Aorta (tissue), 5 donors: ENCODE measurements around the gene DNAAF3. TPM values are rescaled to one million over a fixed set of nuclear protein-coding genes. Genes with fewer than 3 reads are reported as not detected.

Experiments
- ATAC-seq: fragments of 200-7000 bp; cut with Tn5 transposase; one replicate; pipeline ENCODE4 v1.9.1; 2022; ENCODE audit warnings: moderate library complexity; ENCODE audit not compliant: low FRiP score
- DNase-seq, 2 donors: peaks; one replicate each; pipeline ENCODE4 v3.0.0-alpha.2; 2020
- H3K27ac ChIP-seq, 2 donors: one replicate each; pipeline ENCODE4 v1.5.1; 2013; ENCODE audit warnings: low read length in 2 of 2, mild to moderate bottlenecking in 2 of 2, moderate library complexity in 2 of 2, control low read depth in 1 of 2, inconsistent platforms in 1 of 2, low read depth in 1 of 2
- H3K27me3 ChIP-seq, 2 donors: one replicate each; pipeline ENCODE4 v1.6.1; 2013; ENCODE audit warnings: control low read depth in 1 of 2, low read length in 1 of 2, mild to moderate bottlenecking in 1 of 2, moderate library complexity in 1 of 2; ENCODE audit not compliant: insufficient read depth in 2 of 2, control insufficient read depth in 1 of 2
- H3K36me3 ChIP-seq, 2 donors: one replicate each; pipeline ENCODE4 v1.6.1; 2013; ENCODE audit warnings: control low read depth in 1 of 2, low read length in 1 of 2, mild to moderate bottlenecking in 1 of 2; ENCODE audit not compliant: insufficient read depth in 2 of 2, control insufficient read depth in 1 of 2
- H3K4me1 ChIP-seq, 2 donors: one replicate each; pipeline ENCODE4 v1.6.1; 2013; ENCODE audit warnings: low read length in 2 of 2, control low read depth in 1 of 2, mild to moderate bottlenecking in 1 of 2, moderate library complexity in 1 of 2; ENCODE audit not compliant: insufficient read depth in 2 of 2, control insufficient read depth in 1 of 2
- H3K4me3 ChIP-seq, 2 donors: one replicate each; pipeline ENCODE4 v1.5.1; 2013; ENCODE audit warnings: low read length in 2 of 2, control low read depth in 1 of 2, mild to moderate bottlenecking in 1 of 2
- H3K9me3 ChIP-seq: one replicate; pipeline ENCODE4 v1.6.1; 2013; ENCODE audit warnings: mild to moderate bottlenecking, low read length; ENCODE audit not compliant: control insufficient read depth
- WGBS, 2 donors: extraction: QIAGEN DNeasy Blood & Tissue Kit; methylation state at CpG; one replicate each; pipeline ENCODE4 v1.1.7; 2013; 5-methylcytosine and 5-hydroxymethylcytosine counted together
- intact Hi-C, 2 donors: fragments of 100-400 bp; cut with DNase I; formaldehyde crosslinking; loops; one replicate each; pipeline versions ENCODE4 v1.14.2 to v1.15.0; 2022
- microRNA-seq, 2 donors: library from miRNA; unstranded; fragments of <30 nt; microRNA quantifications; one replicate each; pipeline ENCODE4 v1.2.0, GENCODE V29; 2020
- polyA plus RNA-seq, 2 donors: library from polyadenylated mRNA; stranded (reverse); fragments of 200-250 nt; gene quantifications; one replicate each; pipeline ENCODE4 v1.2.3, GENCODE V29; 2013
- total RNA-seq, 2 donors: library from RNA; stranded (reverse); fragmentation: NEBNext Ultra II Directional; extraction: Animal tissue kit (Norgen Biotek cat#: 25700); gene quantifications; one replicate each; pipeline ENCODE4 v1.2.1, GENCODE V29; 2021
- donor health status: healthy with polysubstance abuse.
- donor health status: Bipolar disorder and iron deficiency.
- donor health status: DM: no; HTN: no; CAD: no.
- donor health status: DM: no; HTN: no; CAD: no.
- donor health status: DM: yes; HTN: yes; CAD: no.

DNAAF3 gene
- total and polyA plus RNA-seq, 4 donors: 0.38 to 0.87 TPM; not detected in 2

DNA sequence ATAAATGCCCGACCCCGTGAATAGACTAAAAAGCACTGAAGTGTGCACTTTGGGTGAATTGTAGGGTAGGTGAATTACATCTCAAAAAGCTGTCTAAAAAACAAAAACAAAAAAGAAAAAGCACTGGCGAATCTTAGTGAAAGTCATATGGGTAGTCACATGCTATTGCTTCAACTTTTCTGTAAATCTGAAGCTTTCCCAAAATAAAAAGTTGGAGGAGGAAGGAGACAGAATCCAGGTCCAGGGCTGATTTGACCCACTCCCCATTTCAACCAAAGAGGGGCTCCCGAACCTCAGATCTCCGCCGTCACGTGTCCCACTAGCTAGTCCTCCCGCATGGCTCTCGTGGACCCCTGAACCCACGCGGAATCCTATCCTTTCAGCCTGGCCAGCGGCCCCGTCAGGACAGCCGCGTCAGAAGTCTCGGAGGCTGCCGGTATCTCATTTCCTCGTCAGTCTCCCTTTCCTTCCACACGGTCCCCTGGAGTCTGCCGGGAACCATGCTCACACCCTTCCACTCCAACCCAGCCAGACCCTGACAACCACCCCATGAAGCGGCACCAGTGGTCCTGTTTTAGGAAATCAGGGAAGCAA, 55.1 kb downstream of the DNAAF3 start:
- H3K4me3 ChIP-seq: no peak overlapping the region
- intact Hi-C loops: loop anchor here in 1 of 2 donors (10.0 kb wide), 1 partner anchor 1247 kb away; the partner anchor contains the start of gene MYADM

DNA sequence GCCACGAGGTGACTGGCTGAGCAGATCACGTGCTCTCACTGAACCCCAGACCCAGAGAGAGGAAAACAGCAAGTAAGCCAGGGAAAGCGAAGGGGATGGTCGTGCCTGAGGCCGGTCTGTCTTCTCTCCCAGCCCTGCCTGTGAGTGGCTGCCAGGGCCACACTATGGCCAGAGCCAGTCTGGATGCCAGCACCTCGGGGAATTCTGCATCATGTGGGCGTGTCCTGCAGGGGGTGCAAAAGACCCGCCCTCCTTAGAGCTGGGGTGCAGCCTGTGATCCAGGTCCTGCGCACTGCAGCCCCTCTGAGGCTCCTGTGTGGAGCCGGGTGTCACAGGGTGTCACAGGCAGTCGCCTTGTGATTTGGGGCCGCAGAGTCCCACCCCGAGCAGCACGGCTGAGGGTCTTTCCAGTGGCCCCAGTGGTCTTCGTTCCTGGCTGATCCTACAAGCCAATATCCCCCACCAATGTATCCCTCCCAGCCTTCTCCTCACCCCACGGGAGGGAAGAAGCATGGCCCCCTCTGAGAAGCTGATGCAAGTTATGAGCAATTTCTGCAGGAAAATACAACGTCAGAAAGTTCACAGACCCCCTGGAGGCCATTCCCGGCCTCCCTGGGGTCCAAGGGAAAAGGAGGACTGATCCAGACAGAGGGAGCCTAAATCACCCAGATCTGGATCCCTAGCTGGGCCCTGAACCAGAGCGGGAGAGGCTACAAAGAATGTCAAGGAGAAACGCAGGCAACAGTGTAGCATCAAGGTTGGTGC, 56.7 kb downstream of the DNAAF3 start:
- intact Hi-C loops: loop anchor here in 1 of 2 donors (10.0 kb wide), 1 partner anchor 1245 kb away; the partner anchor contains the start of gene MYADM
- ATAC-seq: no peak

More for the DNA sequence above, 55.1 kb downstream of the DNAAF3 start:
- DNase-seq (no peak), ATAC-seq (no peak)
- no peaks in the 10 kb centered on the region for H3K36me3 ChIP-seq
- no peaks in the 10 kb centered on the region for H3K4me1 ChIP-seq
- H3K27ac ChIP-seq: peak overlapping the region in 1 of 2 donors; percentile 28
- no peaks in the 10 kb centered on the region for H3K9me3 ChIP-seq
- H3K27me3 ChIP-seq: no peaks in the 10 kb centered on the region
- 63 to 73% methylated on average over 21 of the region's 21 CpGs for WGBS, 2 donors

More for the DNA sequence above, 56.7 kb downstream of the DNAAF3 start:
- Histone ChIP-seq H3K4me1 (no peaks in the 10 kb centered on the region), H3K27ac (no peak overlapping the region), H3K9me3 (no peaks in the 10 kb centered on the region), H3K27me3 (no peaks in the 10 kb centered on the region), H3K36me3 (no peaks in the 10 kb centered on the region), H3K4me3 (no peak overlapping the region)
- WGBS, 2 donors: 70 to 73% methylated on average over 20 of the region's 20 CpGs
- DNase-seq: no peak

Small RNA genes within 50 kb of the gene (microRNA-seq; reads per million reads assigned to microRNA genes)
- 0 reads per million in 2 donors for gene MIR7975

Other genes starting within 250 kb of the DNAAF3 start
- not detected for gene NLRP7, start 219.1 kb downstream of the DNAAF3 start, total RNA-seq
- gene NLRP7, start 219.1 kb downstream of the DNAAF3 start, polyA plus RNA-seq: not detected
- 1 to 10 TPM in 1 of 2 donors, under 1 TPM in 1; 0.55 to 2.3 TPM for gene NLRP2, start 200.2 kb downstream of the DNAAF3 start, total RNA-seq
- gene NLRP2, start 200.2 kb downstream of the DNAAF3 start, polyA plus RNA-seq: 1 to 10 TPM in 1 of 2 donors, under 1 TPM in 1; 0.08 to 5.1 TPM
- under 1 TPM; 0.27 to 0.84 TPM for gene GP6, start 128.3 kb downstream of the DNAAF3 start, total RNA-seq
- under 1 TPM in 1 of 2 donors, not detected in 1; 0.08 TPM for gene GP6, start 128.3 kb downstream of the DNAAF3 start, polyA plus RNA-seq
- gene RDH13, start 103.5 kb downstream of the DNAAF3 start, total RNA-seq: 10 to 100 TPM in 1 of 2 donors, 1 to 10 TPM in 1; 8.9 to 14.4 TPM
- gene RDH13, start 103.5 kb downstream of the DNAAF3 start, polyA plus RNA-seq: 10 to 100 TPM in 1 of 2 donors, 1 to 10 TPM in 1; 3.4 to 12.4 TPM
- 1 to 10 TPM in 1 of 2 donors, under 1 TPM in 1; 0.81 to 4.1 TPM for gene EPS8L1, start 90.7 kb downstream of the DNAAF3 start, total RNA-seq
- 10 to 100 TPM in 1 of 2 donors, under 1 TPM in 1; 0.38 to 10.8 TPM for gene EPS8L1, start 90.7 kb downstream of the DNAAF3 start, polyA plus RNA-seq
- 100 to 1,000 TPM; 134 to 218 TPM for gene PPP1R12C, start 49.0 kb downstream of the DNAAF3 start, total RNA-seq
- 100 to 1,000 TPM; 104 to 432 TPM for gene PPP1R12C, start 49.0 kb downstream of the DNAAF3 start, polyA plus RNA-seq
- 1 to 10 TPM in 1 of 2 donors, not detected in 1; 1.3 TPM for gene TNNT1, start 17.4 kb downstream of the DNAAF3 start, total RNA-seq
- 1 to 10 TPM; 1.4 to 2.0 TPM for gene TNNT1, start 17.4 kb downstream of the DNAAF3 start, polyA plus RNA-seq
- gene TNNI3, start 8.9 kb downstream of the DNAAF3 start, total RNA-seq: not detected
- gene TNNI3, start 8.9 kb downstream of the DNAAF3 start, polyA plus RNA-seq: 10 to 100 TPM in 1 of 2 donors, under 1 TPM in 1; 0.51 to 14.1 TPM
- gene SYT5, start 13.7 kb upstream of the DNAAF3 start, total RNA-seq: not detected
- not detected for gene SYT5, start 13.7 kb upstream of the DNAAF3 start, polyA plus RNA-seq
- 1 to 10 TPM in 1 of 2 donors, under 1 TPM in 1; 0.29 to 1.9 TPM for gene PTPRH, start 42.9 kb upstream of the DNAAF3 start, total RNA-seq
- 1 to 10 TPM in 1 of 2 donors, under 1 TPM in 1; 0.03 to 7.5 TPM for gene PTPRH, start 42.9 kb upstream of the DNAAF3 start, polyA plus RNA-seq
- 1 to 10 TPM; 2.0 to 3.6 TPM for gene TMEM86B, start 62.1 kb upstream of the DNAAF3 start, total RNA-seq
- gene TMEM86B, start 62.1 kb upstream of the DNAAF3 start, polyA plus RNA-seq: 10 to 100 TPM in 1 of 2 donors, 1 to 10 TPM in 1; 2.9 to 10.9 TPM
- 10 to 100 TPM; 47.9 to 55.4 TPM for gene PPP6R1, start 92.4 kb upstream of the DNAAF3 start, total RNA-seq
- gene PPP6R1, start 92.4 kb upstream of the DNAAF3 start, polyA plus RNA-seq: 10 to 100 TPM; 15.2 to 25.3 TPM
- 10 to 100 TPM; 14.1 to 16.3 TPM for gene HSPBP1, start 113.5 kb upstream of the DNAAF3 start, total RNA-seq
- gene HSPBP1, start 113.5 kb upstream of the DNAAF3 start, polyA plus RNA-seq: 10 to 100 TPM; 14.7 to 25.3 TPM
- gene BRSK1, start 117.4 kb upstream of the DNAAF3 start, total RNA-seq: 10 to 100 TPM; 14.2 to 18.5 TPM
- 10 to 100 TPM in 1 of 2 donors, 1 to 10 TPM in 1; 4.8 to 25.1 TPM for gene BRSK1, start 117.4 kb upstream of the DNAAF3 start, polyA plus RNA-seq
- gene TMEM150B, start 158.7 kb upstream of the DNAAF3 start, total RNA-seq: 1 to 10 TPM; 2.9 to 9.6 TPM
- 1 to 10 TPM in 1 of 2 donors, under 1 TPM in 1; 0.72 to 5.5 TPM for gene TMEM150B, start 158.7 kb upstream of the DNAAF3 start, polyA plus RNA-seq
- gene KMT5C, start 173.3 kb upstream of the DNAAF3 start, total RNA-seq: 10 to 100 TPM in 1 of 2 donors, 1 to 10 TPM in 1; 4.5 to 12.8 TPM
- gene KMT5C, start 173.3 kb upstream of the DNAAF3 start, polyA plus RNA-seq: 10 to 100 TPM in 1 of 2 donors, 1 to 10 TPM in 1; 3.4 to 13.2 TPM
- gene COX6B2, start 188.1 kb upstream of the DNAAF3 start, total RNA-seq: under 1 TPM; 0.19 to 0.99 TPM
- not detected for gene COX6B2, start 188.1 kb upstream of the DNAAF3 start, polyA plus RNA-seq
- gene GARIN5B, start 196.6 kb upstream of the DNAAF3 start, total RNA-seq: not detected
- gene GARIN5B, start 196.6 kb upstream of the DNAAF3 start, polyA plus RNA-seq: not detected
- gene IL11, start 203.8 kb upstream of the DNAAF3 start, total RNA-seq: under 1 TPM; 0.23 to 0.27 TPM
- gene IL11, start 203.8 kb upstream of the DNAAF3 start, polyA plus RNA-seq: 1 to 10 TPM in 1 of 2 donors, not detected in 1; 2.1 TPM
- gene TMEM190, start 210.2 kb upstream of the DNAAF3 start, total RNA-seq: not detected
- not detected for gene TMEM190, start 210.2 kb upstream of the DNAAF3 start, polyA plus RNA-seq
- 1 to 10 TPM in 1 of 2 donors, under 1 TPM in 1; 0.94 to 2.4 TPM for gene TMEM238, start 217.7 kb upstream of the DNAAF3 start, total RNA-seq
- not detected for gene TMEM238, start 217.7 kb upstream of the DNAAF3 start, polyA plus RNA-seq
- 1,000 to 10,000 TPM in 1 of 2 donors, 100 to 1,000 TPM in 1; 841 to 1,022 TPM for gene RPL28, start 219.3 kb upstream of the DNAAF3 start, total RNA-seq
- gene RPL28, start 219.3 kb upstream of the DNAAF3 start, polyA plus RNA-seq: 1,000 to 10,000 TPM; 1,298 to 1,335 TPM
- gene UBE2S, start 241.2 kb upstream of the DNAAF3 start, total RNA-seq: 10 to 100 TPM; 13.2 to 26.8 TPM
- gene UBE2S, start 241.2 kb upstream of the DNAAF3 start, polyA plus RNA-seq: 1 to 10 TPM; 7.0 to 8.4 TPM